Measurements from ENCODE around the gene PTPN5. TPM values are rescaled to one million over a fixed set of nuclear protein-coding genes. Genes with fewer than 3 reads are reported as not detected.

The PTPN5 gene
- total and polyA plus RNA-seq, 2 donors from 2014 or later = 0.17 TPM; not detected in 1

- no peak for TF ChIP-seq CTCF (IDR thresholded peaks at IDR 0.05; ENCODE audit: borderline replicate concordance, extremely low read depth, insufficient read depth)
Measured at GRCh38 chr11:18789942-18790341, 1.7 kb downstream of the PTPN5 start.

GRCh38 chr11:18785411-18785810, 6.2 kb downstream of the PTPN5 start:
- Histone ChIP-seq H3K9ac (ENCODE audit: low read length in 3 of 3) (no peak overlapping the region), H3K27me3 (ENCODE audit: control insufficient read depth, insufficient read depth, low read length) (peaks cover 2% of the 10 kb centered on the region), H3K4me3 (ENCODE audit: low read length in 3 of 3) (no peak overlapping the region), H3K9me3 (ENCODE audit: control insufficient read depth in 2 of 3, insufficient read depth in 1 of 3, low read length in 3 of 3) (no peaks in the 10 kb centered on the region), H3K36me3 (ENCODE audit: control insufficient read depth in 2 of 3, insufficient read depth in 3 of 3, low read length in 3 of 3) (no peaks in the 10 kb centered on the region), H3K4me1 (ENCODE audit: control insufficient read depth in 2 of 3, insufficient read depth in 2 of 3, low read depth in 1 of 3, low read length in 3 of 3) (no peaks in the 10 kb centered on the region), H3K27ac (ENCODE audit: low read depth in 2 of 2, low read length in 2 of 2) (no peak overlapping the region)
- FAIRE-seq = no peak
- intact Hi-C loops (cut with DNase I) = no loop called here
- TF ChIP-seq CTCF (IDR thresholded peaks at IDR 0.05; ENCODE audit: borderline replicate concordance, extremely low read depth, insufficient read depth) = no peak
- no peak for DNase-seq

More at GRCh38 chr11:18789942-18790341, 1.7 kb downstream of the PTPN5 start:
- no peak overlapping the region for H3K4me3 ChIP-seq (ENCODE audit: low read length in 3 of 3)
- FAIRE-seq (no peak), DNase-seq (no peak)
- H3K9ac ChIP-seq (ENCODE audit: low read length in 3 of 3) = no peak overlapping the region
- H3K4me1 ChIP-seq (ENCODE audit: control insufficient read depth in 2 of 3, insufficient read depth in 2 of 3, low read depth in 1 of 3, low read length in 3 of 3) = peaks cover 0 to 4% (median 0%) of the 10 kb centered on the region in 3 donors
- H3K36me3 ChIP-seq (ENCODE audit: control insufficient read depth in 2 of 3, insufficient read depth in 3 of 3, low read length in 3 of 3) = no peaks in the 10 kb centered on the region
- no peak overlapping the region for H3K27ac ChIP-seq (ENCODE audit: low read depth in 2 of 2, low read length in 2 of 2)
- intact Hi-C loops (cut with DNase I) = no loop called here
- no peaks in the 10 kb centered on the region for H3K9me3 ChIP-seq (ENCODE audit: control insufficient read depth in 2 of 3, insufficient read depth in 1 of 3, low read length in 3 of 3)
- H3K27me3 ChIP-seq (ENCODE audit: control insufficient read depth, insufficient read depth, low read length) = peaks cover 13% of the 10 kb centered on the region

GRCh38 chr11:18780896-18781295, 10.7 kb downstream of the PTPN5 start:
- FAIRE-seq (no peak), DNase-seq (no peak)
- TF ChIP-seq CTCF (IDR thresholded peaks at IDR 0.05; ENCODE audit: borderline replicate concordance, extremely low read depth, insufficient read depth) = no peak
- H3K9ac ChIP-seq (ENCODE audit: low read length in 3 of 3) = no peak overlapping the region
- H3K27me3 ChIP-seq (ENCODE audit: control insufficient read depth, insufficient read depth, low read length) = no peaks in the 10 kb centered on the region
- no peak overlapping the region for H3K4me3 ChIP-seq (ENCODE audit: low read length in 3 of 3)
- H3K9me3 ChIP-seq (ENCODE audit: control insufficient read depth in 2 of 3, insufficient read depth in 1 of 3, low read length in 3 of 3) = no peaks in the 10 kb centered on the region
- H3K4me1 ChIP-seq (ENCODE audit: control insufficient read depth in 2 of 3, insufficient read depth in 2 of 3, low read depth in 1 of 3, low read length in 3 of 3) = no peaks in the 10 kb centered on the region
- intact Hi-C loops (cut with DNase I) = no loop called here
- no peaks in the 10 kb centered on the region for H3K36me3 ChIP-seq (ENCODE audit: control insufficient read depth in 2 of 3, insufficient read depth in 3 of 3, low read length in 3 of 3)
- no peak overlapping the region for H3K27ac ChIP-seq (ENCODE audit: low read depth in 2 of 2, low read length in 2 of 2)

GRCh38 chr11:18780329-18780728, 11.3 kb downstream of the PTPN5 start:
- TF ChIP-seq CTCF (IDR thresholded peaks at IDR 0.05; ENCODE audit: borderline replicate concordance, extremely low read depth, insufficient read depth) = no peak
- Histone ChIP-seq H3K27me3 (ENCODE audit: control insufficient read depth, insufficient read depth, low read length) (no peaks in the 10 kb centered on the region), H3K27ac (ENCODE audit: low read depth in 2 of 2, low read length in 2 of 2) (no peak overlapping the region), H3K9me3 (ENCODE audit: control insufficient read depth in 2 of 3, insufficient read depth in 1 of 3, low read length in 3 of 3) (no peaks in the 10 kb centered on the region), H3K4me1 (ENCODE audit: control insufficient read depth in 2 of 3, insufficient read depth in 2 of 3, low read depth in 1 of 3, low read length in 3 of 3) (no peaks in the 10 kb centered on the region), H3K4me3 (ENCODE audit: low read length in 3 of 3) (no peak overlapping the region), H3K36me3 (ENCODE audit: control insufficient read depth in 2 of 3, insufficient read depth in 3 of 3, low read length in 3 of 3) (no peaks in the 10 kb centered on the region), H3K9ac (ENCODE audit: low read length in 3 of 3) (no peak overlapping the region)
- intact Hi-C loops (cut with DNase I) = no loop called here
- DNase-seq (no peak), FAIRE-seq (no peak)
